Measurements from ENCODE around the gene ETV3L. TPM values are rescaled to one million over a fixed set of nuclear protein-coding genes. Genes with fewer than 3 reads are reported as not detected.

The ETV3L gene
- total and polyA plus RNA-seq, 2 of the 8 experiments (the other 6 are each of a cell fraction or from before 2014, with no cell fraction given), result 0.17 to 0.26 TPM

- TF ChIP-seq CTCF (IDR thresholded peaks at IDR 0.05; ENCODE audit: control extremely low read depth in 1 of 3, insufficient read depth in 1 of 3, low read depth in 1 of 3, low read length in 3 of 3), result peak; percentile 63 to 82 (median 75)
- TF ChIP-seq BCL11A (IDR thresholded peaks at IDR 0.05; ENCODE audit: low read depth in 2 of 2, low read length in 2 of 2), result no peak
- no peak for TF ChIP-seq JUND (IDR thresholded peaks at IDR 0.05; ENCODE audit: low read length)
- TF ChIP-seq MAX (IDR thresholded peaks at IDR 0.05), result peak; percentile 74
- no peak for TF ChIP-seq RNF2 (IDR thresholded peaks at IDR 0.05; ENCODE audit: borderline replicate concordance, low read depth, low read length, missing control alignments, poor library complexity, severe bottlenecking)
- no peak for TF ChIP-seq CBX8 (IDR thresholded peaks at IDR 0.05; ENCODE audit: borderline replicate concordance, low read depth, low read length)
- no peak for TF ChIP-seq CBX5 (IDR thresholded peaks at IDR 0.05; ENCODE audit: low read depth, low read length)
- no peak for TF ChIP-seq HDAC6 (IDR thresholded peaks at IDR 0.05; ENCODE audit: low read depth, low read length)
- no peak for TF ChIP-seq TAF7 (optimal IDR thresholded peaks at IDR 0.05; ENCODE audit: borderline replicate concordance, low read depth, low read length)
- 0 out of 2 replicates have a peak, but pooled peaks have one; percentile 24 for TF ChIP-seq CREB1 (IDR thresholded peaks at IDR 0.05)
- no peak for TF ChIP-seq YY1 (IDR thresholded peaks at IDR 0.05; ENCODE audit: low read depth, low read length)
- TF ChIP-seq TEAD4 (IDR thresholded peaks at IDR 0.05; ENCODE audit: low read depth, low read length), result no peak
- no peak for TF ChIP-seq TCF12 (IDR thresholded peaks at IDR 0.05; ENCODE audit: low read depth, low read length)
- TF ChIP-seq POLR2A (IDR thresholded peaks at IDR 0.05; ENCODE audit: control extremely low read depth in 1 of 2, low read depth in 2 of 2, low read length in 2 of 2), result no peak
- TF ChIP-seq RBBP5 (IDR thresholded peaks at IDR 0.05; ENCODE audit: borderline replicate concordance, low read depth, low read length), result no peak
- TF ChIP-seq SP1 (IDR thresholded peaks at IDR 0.05; ENCODE audit: low read depth, low read length), result no peak
- no peak for TF ChIP-seq CTBP2 (IDR thresholded peaks at IDR 0.05; ENCODE audit: borderline replicate concordance, insufficient read depth, insufficient read length, low read length)
- TF ChIP-seq BACH1 (IDR thresholded peaks at IDR 0.05; ENCODE audit: low read length), result no peak
- TF ChIP-seq RFX5 (IDR thresholded peaks at IDR 0.05; ENCODE audit: borderline replicate concordance, low read depth, low read length), result no peak
Measured at GRCh38 chr1:157073944-157074685, 25.5 kb downstream of the ETV3L start (continued).
